Measurements from ENCODE around the gene FBXW10B. TPM values are rescaled to one million over a fixed set of nuclear protein-coding genes. Genes with fewer than 3 reads are reported as not detected.
"Not testable (repeated sequence)": the region's sequence is repeated elsewhere in the genome, so short reads cannot be mapped to it uniquely, and the experiment has no call there.

Gene FBXW10B, protein sequence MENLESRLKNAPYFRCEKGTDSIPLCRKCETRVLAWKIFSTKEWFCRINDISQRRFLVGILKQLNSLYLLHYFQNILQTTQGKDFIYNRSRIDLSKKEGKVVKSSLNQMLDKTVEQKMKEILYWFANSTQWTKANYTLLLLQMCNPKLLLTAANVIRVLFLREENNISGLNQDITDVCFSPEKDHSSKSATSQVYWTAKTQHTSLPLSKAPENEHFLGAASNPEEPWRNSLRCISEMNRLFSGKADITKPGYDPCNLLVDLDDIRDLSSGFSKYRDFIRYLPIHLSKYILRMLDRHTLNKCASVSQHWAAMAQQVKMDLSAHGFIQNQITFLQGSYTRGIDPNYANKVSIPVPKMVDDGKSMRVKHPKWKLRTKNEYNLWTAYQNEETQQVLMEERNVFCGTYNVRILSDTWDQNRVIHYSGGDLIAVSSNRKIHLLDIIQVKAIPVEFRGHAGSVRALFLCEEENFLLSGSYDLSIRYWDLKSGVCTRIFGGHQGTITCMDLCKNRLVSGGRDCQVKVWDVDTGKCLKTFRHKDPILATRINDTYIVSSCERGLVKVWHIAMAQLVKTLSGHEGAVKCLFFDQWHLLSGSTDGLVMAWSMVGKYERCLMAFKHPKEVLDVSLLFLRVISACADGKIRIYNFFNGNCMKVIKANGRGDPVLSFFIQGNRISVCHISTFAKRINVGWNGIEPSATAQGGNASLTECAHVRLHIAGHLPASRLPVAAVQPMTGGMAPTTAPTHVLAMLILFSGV
- 4.4 TPM for total RNA-seq
- long read RNA-seq, result 0 reads

DNA sequence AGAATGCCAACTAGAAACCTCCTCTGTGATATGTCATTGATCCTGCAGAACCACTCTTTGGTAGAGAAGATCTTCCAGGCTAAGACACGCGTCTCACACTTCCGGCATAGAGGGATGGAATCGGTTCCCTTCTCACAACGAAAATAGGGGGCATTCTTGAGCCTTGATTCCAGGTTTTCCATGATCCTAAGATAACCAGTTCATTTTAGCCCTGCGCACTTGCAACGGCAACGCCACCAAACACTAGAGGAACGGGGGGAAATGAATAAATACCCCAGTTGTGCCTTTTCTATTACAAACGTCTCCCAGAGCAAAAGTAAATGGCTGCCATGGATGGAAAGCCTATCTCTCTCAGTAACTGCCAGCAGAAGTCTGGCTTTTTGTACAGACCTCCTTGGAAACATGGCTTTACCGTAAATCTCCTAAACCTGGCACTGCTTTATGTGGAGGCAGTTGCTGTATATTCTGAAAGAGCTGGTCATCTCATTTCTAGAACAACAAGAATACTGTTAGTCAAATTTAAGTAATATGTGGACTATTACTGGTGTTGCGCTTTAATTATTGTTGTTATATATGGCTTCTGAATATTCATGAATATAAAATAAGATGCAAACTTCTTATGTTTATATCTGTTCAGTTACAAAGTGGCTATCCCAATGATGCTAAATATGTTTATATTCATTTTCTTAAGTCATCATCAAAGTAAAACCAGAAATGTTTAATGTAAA lies at the start of gene FBXW10B:
FBXW10B (minus strand) TSS at position 374 of the 728 bp plus-strand sequence; CDS start at position 182, 192 bp downstream.
- DNase-seq (ENCODE audit: low spot score), result not testable (repeated sequence)

DNA sequence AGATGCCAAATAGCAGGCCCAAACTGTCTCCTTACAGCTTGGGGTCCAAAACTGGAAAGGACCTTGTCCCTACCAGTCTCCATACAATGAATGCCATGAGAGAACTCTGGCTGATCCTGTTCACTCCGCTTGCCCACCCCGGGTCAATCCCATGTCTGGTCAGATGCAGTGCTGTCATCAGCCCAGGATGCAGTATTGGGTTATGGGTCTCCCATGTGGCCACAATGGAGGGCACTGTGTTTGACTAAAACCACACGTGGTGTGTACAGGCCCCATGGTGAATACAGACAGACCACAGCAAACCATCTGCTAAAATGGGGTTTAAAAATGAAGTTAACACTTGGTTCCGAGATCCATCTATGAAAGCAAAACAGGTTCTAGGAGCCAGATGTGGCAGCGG lies 44.2 kb upstream of the FBXW10B start:
- no peak for DNase-seq (ENCODE audit: low spot score)

DNA sequence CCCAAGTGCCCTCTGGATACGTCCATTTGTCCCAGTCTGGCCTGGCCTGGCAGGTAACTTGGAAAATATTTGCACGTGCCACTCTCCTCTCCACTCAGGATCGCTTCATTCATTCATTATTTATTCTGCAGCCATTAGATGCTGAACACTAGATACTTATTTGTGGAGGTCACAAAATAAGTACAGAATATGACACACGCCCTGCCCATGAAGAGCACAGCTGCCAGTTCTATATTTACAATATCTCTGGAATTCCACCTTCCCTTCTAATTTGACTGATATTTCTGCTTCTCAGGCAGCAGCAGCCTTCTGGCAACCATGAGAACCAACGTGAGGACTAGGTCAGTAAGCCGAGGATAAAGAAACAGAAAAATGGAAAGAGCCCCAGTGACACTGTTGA lies 43.7 kb upstream of the FBXW10B start:
- no peak for DNase-seq (ENCODE audit: low spot score)

DNA sequence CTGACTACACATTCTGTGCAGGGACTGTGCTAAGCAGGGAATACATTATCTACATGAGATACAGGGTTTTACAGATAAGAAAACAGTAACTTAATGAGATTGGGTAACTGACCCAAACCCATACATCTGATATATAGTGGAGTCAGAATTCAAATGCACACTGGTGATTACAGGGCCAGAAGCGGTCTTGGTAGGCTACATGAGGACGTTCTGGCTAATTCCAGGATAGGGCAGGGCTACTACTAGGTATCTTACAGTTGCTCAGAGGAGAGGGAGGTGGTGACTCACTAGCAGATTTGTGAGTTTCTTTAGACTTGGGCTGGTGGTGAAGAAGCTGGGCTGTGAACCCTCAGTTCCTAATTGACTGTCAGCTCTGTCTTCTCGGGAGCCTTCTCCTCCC lies 43.2 kb upstream of the FBXW10B start:
- DNase-seq (ENCODE audit: low spot score), result no peak

DNA sequence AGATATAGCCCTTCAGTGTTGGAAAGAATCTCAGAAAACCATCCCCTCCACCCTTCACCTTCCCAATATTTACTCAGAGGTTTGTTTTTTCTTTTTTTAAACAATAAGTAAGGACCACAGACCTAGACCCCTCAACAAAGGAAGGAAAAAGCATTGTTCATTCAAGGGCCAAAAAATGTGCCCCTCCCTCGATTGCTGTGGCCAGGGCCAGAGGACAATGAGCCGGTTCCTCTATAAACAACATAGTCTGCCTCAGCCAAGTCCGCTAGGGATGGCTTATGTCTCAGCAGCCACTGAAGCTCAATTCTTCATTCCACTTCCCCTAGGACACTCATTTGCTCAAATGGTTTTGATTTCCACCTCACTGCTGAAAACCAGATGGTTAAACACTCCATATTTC lies 40.6 kb upstream of the FBXW10B start:
- no peak for DNase-seq (ENCODE audit: low spot score)

DNA sequence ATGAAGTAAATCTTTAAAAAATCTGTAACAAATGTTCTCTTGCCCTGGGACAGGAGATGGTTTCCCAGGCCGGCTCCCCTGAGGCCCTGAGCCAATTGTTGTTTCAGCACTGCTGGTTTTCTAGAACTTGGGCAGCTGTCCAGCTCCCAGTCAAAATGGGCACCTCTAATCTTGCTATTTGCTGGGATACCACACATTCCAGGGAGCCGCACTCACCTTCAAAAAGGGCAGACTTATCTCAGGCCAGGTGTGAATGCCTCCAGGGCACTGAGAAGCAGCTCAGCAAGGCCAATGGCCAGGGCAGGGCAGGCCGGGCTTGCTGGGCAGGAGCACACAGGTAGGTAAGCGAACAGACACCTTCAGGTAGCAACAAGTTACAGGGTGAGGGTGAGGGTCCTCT lies 40.2 kb upstream of the FBXW10B start:
- DNase-seq (ENCODE audit: low spot score), result no peak

DNA sequence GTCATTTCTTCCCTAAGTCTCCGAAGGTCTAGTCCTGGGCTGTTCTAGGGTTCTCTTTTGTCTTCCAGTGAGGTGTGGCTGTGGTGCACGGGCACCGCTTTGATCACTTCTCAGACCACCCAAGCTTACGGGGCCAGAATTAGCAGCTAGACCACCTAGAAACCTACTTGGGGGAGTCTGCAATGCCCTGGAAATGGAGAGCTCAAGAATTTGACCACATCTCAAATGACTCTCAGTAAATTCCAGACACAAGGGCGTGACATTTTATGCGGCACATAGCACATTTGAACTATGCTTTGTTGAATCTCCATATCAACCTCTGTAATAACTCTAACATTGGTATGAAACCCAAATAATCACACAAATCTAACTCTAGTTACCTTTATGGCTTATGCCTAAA lies 39.7 kb upstream of the FBXW10B start:
- no peak for DNase-seq (ENCODE audit: low spot score)

DNA sequence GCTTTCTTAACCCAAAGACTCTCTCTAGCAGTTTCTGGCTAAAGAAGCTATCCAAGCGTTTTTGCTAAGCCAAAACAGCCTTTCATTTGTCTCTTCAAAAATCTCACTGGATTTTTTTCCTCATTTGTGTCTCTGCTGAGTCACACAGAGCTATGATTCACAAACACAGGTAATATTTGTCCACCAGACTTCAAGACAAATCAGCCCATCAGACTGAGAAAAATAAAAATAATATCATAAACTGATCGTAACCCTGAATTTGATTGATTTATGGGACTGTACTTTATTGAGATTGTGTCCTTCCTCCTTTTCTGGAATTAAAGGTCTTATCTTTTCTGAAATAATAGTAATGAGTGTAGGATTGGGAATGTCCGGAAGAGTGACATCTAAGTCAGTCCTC lies 38.8 kb upstream of the FBXW10B start:
- no peak for DNase-seq (ENCODE audit: low spot score)

DNA sequence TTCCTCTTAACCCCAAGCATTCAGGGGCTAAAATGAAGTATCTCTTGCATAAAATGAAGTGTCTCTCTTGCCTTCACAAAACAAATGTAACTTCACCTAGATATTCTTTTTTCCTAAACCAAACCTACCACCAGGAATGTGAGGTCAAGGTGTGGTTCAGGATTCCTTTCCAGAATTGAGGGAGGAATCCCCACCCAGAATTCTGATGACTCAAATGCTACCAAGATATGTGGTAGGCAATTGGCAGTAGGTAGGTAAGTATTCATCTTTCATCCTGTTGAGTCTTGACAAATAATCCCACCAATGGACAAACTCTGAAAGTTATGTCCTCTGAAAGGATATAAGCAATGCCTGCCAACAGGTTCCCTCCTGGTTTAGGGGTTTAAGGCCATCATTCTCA lies 38.4 kb upstream of the FBXW10B start:
- DNase-seq (ENCODE audit: low spot score), result no peak

DNA sequence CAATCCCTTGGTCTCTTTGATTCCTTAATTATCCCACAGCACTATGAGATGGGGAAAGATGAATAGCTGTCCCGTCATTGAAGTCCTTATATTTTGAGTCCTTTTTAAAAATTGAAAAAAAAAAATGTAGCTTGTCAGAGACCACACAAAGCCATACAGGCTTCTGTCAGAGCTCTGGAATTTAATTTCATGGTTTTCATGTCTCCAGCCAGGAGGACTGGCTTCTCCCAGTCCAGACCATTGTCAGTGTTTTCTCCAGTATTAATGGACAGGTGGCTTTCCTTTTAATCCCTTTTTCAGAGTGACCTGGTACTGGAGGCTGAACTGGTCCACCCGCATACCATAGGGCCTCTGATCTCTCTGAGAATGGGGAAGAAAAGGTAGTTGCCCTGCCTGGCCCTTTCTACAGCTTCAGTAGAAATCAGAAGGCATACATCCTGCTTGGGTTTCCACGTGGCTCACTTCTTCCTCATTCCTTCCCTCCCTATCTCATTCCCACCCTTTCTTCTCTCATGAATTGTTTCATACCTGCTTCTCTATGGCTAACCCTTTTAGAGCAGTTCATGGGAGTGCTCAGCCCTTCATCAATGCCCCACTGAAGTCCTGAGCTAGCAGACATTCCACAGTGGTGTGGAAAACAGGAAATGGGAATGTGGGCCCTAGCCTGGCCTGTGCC lies 35.5 kb upstream of the FBXW10B start:
- no peak for DNase-seq (ENCODE audit: low spot score)

DNA sequence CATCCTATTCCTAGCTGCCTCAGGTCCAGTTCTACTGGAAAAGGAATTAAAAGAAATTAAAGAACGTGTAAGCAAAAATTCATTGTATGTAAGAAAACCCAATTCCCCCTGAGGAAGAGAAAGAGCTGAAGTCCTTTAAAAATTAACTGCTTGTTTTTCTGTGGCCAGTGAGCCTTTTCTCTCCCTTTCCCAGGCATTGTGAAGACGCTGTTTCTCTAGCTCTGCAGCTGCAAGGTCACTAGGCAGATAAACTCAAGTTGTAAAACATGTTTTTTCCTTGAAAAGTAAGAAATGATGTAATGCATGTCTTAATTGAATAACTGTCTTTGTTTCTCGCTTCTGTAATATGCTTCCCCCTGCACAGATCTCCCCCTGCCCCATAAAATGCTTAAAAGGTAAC lies 34.9 kb upstream of the FBXW10B start:
- DNase-seq (ENCODE audit: low spot score), result not testable (repeated sequence)

DNA sequence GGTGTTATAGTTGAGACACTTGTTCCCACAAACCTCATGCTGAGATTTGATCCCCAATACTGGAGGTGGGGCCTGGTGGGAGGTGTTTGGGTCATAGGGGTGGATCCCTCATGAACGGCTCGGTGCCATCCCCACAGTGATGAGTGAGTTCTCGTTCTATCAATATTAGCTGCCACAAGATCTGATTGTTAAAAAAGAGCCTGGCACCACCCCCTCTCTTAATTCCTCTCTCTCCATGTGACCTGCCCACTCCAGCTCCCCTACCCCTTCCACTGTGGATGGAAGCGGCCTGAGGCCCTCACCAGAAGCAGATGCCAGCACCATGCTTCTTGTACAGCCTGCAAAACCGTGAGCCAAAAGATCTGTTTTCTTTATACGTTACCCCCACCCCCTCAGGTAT lies 33.5 kb upstream of the FBXW10B start:
- DNase-seq (ENCODE audit: low spot score), result no peak

DNA sequence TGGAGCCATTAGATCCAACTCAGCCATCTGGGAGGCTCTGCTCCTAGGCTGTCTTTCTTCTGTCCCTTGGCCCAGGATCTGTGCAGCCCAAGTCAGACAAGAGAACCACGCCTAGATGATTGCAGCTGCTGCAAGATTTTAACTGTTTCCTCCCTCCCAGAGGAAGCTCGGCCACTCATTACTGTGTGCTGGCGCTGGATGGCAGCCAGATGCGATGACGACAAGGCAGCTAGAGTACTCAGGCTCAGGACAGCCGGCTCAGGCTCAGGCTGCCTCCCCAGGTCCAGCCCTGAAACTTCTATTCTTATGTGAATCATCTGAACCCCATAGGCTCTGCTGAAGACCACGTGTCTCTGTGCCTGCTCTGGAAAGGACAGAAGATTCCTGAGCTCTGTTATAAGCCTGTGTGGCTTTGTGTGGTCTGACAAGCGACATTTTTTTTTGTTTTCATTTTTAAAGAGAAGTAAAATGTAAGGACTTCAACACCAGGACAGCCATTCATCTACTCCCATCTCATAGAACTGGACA lies 32.1 kb upstream of the FBXW10B start:
- peak; percentile 95 for DNase-seq (ENCODE audit: low spot score)

DNA sequence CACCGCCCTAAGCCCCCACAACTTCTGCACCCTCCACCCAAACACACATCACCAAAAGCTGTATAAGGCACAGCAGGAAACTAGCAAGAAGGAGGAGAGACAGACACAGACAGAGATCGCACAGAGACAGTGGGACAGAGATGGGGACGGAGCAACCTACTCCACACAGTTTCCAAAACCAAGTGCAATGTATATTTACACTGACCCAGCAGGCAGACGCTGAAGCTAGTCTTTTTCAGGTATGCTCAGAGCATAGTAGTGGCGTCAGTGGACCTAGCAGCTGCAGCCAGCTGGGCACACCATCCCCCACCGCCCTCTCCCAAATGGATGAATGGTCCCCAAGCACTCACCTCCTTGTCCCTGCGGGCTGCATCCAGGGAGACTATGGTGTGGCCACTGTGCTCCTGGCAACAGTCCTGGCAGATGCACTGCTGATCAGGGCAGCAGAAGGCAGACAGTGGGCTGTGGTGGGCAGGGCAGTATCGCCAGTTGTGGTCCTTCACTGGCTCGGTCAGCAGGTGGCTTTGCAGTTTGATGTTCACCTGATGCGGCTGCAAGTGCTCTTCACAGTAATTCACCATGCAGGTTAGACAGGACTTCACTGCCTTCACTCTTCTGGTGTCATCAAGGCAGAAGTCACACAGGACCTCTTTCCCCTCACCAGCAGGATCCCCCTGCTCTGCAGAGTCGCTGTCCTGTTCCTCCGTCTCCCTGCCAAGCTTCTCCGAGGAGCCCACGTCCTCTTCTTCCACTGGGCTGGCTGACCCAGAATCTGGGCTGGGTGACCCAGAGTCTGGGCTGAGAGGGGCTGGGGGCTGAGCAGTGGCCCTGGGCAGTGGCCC lies 31.5 kb upstream of the FBXW10B start:
- DNase-seq (ENCODE audit: low spot score), result no peak

DNA sequence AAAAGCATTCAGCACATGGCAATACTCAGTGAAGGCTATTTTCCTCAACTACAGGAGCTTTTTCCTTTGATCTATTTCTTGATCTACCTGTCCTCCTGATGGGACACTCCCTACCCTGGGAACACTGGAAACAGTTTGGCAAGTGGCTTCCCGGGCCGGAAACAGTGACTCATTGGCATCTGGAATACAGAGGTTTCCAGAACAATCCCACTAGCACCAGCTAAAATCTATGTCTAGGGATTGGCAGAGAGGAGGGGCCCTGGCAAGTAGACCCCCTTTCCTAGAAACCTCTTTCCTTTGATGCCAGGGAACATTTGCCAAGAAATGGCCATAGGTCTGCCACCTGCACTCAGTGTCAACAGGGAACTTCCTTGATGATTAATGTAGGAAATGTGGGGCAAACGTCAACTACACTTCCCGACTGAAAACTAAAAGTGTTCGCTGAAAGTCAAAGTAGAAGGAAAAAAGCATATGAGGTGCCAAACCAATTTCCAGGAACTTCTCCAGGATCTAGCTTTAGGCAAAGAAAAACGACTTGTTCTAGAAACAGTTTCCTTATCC lies 30.4 kb upstream of the FBXW10B start:
- no peak for DNase-seq (ENCODE audit: low spot score)

DNA sequence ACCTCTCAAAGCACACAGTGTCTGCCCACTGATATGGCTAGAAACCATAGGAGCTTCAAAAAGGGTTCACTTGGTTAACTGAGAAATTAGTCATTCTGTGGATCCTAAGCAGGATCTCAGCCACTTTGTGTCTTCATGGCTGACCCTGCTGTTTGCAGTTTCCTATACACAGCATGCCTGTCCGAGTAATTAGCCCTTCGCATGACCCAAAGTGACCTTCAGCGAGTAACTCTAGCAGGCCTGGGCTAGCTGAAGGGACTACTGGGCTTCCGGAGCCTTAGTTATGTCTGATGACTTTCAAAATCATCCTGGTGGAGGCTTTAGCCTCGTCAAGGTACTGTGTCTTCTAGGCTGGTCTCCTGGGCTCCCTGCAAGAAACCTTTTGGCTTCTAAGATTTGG lies 28.9 kb upstream of the FBXW10B start:
- no peak for DNase-seq (ENCODE audit: low spot score)

DNA sequence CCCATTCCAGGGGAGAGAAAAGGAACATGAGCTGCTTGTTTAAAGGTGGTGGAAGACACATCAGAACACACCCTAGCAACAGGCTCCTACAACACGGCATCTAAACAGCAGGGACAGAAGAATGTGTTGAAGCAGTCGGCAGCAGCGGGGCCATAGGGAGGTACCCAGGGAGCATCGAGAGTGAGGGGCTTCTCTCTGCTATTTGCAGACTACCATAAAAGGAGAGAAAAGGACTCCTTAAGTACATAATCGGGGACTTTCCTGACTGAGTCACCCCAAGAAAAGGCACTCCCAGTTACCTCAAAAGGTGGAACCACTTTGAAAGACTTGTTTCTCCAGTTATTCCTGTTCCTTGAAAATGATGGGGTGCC lies 26.4 kb upstream of the FBXW10B start:
- DNase-seq (ENCODE audit: low spot score), result not testable (repeated sequence)

DNA sequence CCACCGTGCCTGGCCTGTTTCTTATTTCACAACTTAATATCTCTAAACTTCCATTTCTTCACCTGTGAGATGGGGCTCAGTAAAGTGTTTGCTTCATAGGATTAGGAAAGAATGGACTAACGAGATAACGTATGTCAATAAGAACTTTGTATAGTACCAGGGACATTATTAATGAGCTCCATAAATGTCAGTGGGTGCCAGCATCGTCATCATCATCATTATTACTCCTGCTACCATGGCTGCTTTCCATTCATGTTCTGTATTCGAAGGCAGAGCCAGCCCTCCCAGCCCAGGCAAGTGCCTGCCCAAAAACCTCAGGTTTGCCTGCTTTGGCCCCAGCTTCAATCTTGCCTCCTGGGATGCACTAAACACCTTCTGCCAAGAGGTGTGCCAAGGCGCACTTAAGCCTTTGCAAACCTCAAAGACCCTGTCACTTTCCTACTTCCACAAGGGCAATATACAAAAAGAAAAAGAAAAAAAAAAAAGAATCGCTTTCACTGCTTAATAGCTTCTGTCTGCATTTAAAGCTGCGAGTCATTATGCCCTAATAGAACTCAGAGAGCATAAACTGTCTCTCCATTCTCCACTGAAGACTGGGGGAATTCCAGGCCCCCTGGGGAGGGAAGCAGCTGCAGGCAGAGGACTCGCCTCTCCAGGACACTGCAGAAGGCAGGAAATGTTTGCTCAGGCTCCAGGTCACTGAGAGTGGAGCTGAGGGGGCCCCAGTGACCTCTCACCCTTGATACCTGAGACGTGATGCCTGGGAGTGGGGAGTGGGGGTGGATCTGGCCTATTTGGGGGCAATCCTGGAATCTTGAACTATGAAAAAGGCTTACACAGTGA lies 25.8 kb upstream of the FBXW10B start:
- not testable (repeated sequence) for DNase-seq (ENCODE audit: low spot score)

Measured in mesenteric fat pad (tissue), 1 donor.